Nephron (organoid): ENCODE results near the gene SRGAP3.
A peak's percentile ranks its signal among the peaks of the same experiment; 100 is the strongest.

Experiments
- H3K27ac Mint-ChIP-seq, 3 experiments: 2 replicates each; pipeline ENCODE4 v1.8.0; 2020; ENCODE audit warnings: mixed read lengths in 3 of 3, mild to moderate bottlenecking in 2 of 3, moderate library complexity in 1 of 3
- H3K27me3 Mint-ChIP-seq: 2 replicates; pipeline ENCODE4 v1.8.0; 2021; ENCODE audit warnings: low read depth, mild to moderate bottlenecking, moderate library complexity, mixed read lengths
- H3K36me3 Mint-ChIP-seq: 2 replicates; pipeline ENCODE4 v1.8.0; 2020; ENCODE audit warnings: low read depth, mixed read lengths
- H3K4me1 Mint-ChIP-seq: 2 replicates; pipeline ENCODE4 v1.8.0; 2020; ENCODE audit warnings: mixed read lengths
- H3K4me3 Mint-ChIP-seq, 3 experiments: 2 replicates each; pipeline ENCODE4 v1.8.0; 2020; ENCODE audit warnings: mild to moderate bottlenecking in 3 of 3, mixed read lengths in 3 of 3, moderate library complexity in 2 of 3
- H3K9me3 Mint-ChIP-seq: 2 replicates; pipeline ENCODE4 v1.8.0; 2020; ENCODE audit warnings: mixed read lengths
- CTCF ChIP-seq, 3 experiments: fragments of 200-600 bp; sonication (generic); IDR thresholded peaks; one replicate each; pipeline ENCODE4 v1.5.0; 2021; ENCODE audit warnings: antibody characterized with exemption in 3 of 3; ENCODE audit not compliant: unreplicated experiment in 3 of 3

Gene SRGAP3

GRCh38 chr3:9022305-9023225, 226.9 kb downstream of the SRGAP3 start:
- H3K9me3 Mint-ChIP-seq: no peaks in the 10 kb centered on the region
- H3K4me3 Mint-ChIP-seq: peak overlapping the region in 1 of 3 experiments; percentile 5
- no peak for TF ChIP-seq CTCF (IDR thresholded peaks at IDR 0.05; ENCODE audit: unreplicated experiment in 3 of 3)
- H3K27ac Mint-ChIP-seq: peak overlapping the region; percentile 36 to 59 (median 52)
- peaks cover 41% of the 10 kb centered on the region for H3K36me3 Mint-ChIP-seq
- H3K4me1 Mint-ChIP-seq: peaks cover 77% of the 10 kb centered on the region
- no peaks in the 10 kb centered on the region for H3K27me3 Mint-ChIP-seq

GRCh38 chr3:9021271-9022009, 228.0 kb downstream of the SRGAP3 start:
- Mint-ChIP-seq H3K27ac (peak overlapping the region; percentile 82 to 96 (median 88)), H3K36me3 (peaks cover 41% of the 10 kb centered on the region), H3K4me3 (peak overlapping the region in 1 of 3 experiments; percentile 54)

GRCh38 chr3:9020426-9020825, 229.0 kb downstream of the SRGAP3 start:
- H3K27ac Mint-ChIP-seq: peak overlapping the region; percentile 52 to 88 (median 82)

More at GRCh38 chr3:9021271-9022009, 228.0 kb downstream of the SRGAP3 start:
- Mint-ChIP-seq H3K27me3 (no peaks in the 10 kb centered on the region), H3K9me3 (no peaks in the 10 kb centered on the region), H3K4me1 (peaks cover 68% of the 10 kb centered on the region)
- TF ChIP-seq CTCF (IDR thresholded peaks at IDR 0.05; ENCODE audit: unreplicated experiment in 3 of 3): no peak

GRCh38 chr3:9019259-9019961, 230.0 kb downstream of the SRGAP3 start:
- Mint-ChIP-seq H3K9me3 (no peaks in the 10 kb centered on the region), H3K27ac (peak overlapping the region; percentile 9 to 63 (median 48)), H3K4me3 (no peak overlapping the region), H3K36me3 (peaks cover 40% of the 10 kb centered on the region), H3K4me1 (peaks cover 51% of the 10 kb centered on the region), H3K27me3 (no peaks in the 10 kb centered on the region)
- no peak for TF ChIP-seq CTCF (IDR thresholded peaks at IDR 0.05; ENCODE audit: unreplicated experiment in 3 of 3)

More at GRCh38 chr3:9020426-9020825, 229.0 kb downstream of the SRGAP3 start:
- peak overlapping the region in 1 of 3 experiments; percentile 6 for H3K4me3 Mint-ChIP-seq
- H3K36me3 Mint-ChIP-seq: peaks cover 45% of the 10 kb centered on the region
- H3K4me1 Mint-ChIP-seq: peaks cover 59% of the 10 kb centered on the region
- no peaks in the 10 kb centered on the region for H3K9me3 Mint-ChIP-seq
- no peak for TF ChIP-seq CTCF (IDR thresholded peaks at IDR 0.05; ENCODE audit: unreplicated experiment in 3 of 3)
- no peaks in the 10 kb centered on the region for H3K27me3 Mint-ChIP-seq

GRCh38 chr3:9015250-9015649, 234.2 kb downstream of the SRGAP3 start:
- Mint-ChIP-seq H3K4me1 (peaks cover 24% of the 10 kb centered on the region), H3K27ac (no peak overlapping the region), H3K27me3 (no peaks in the 10 kb centered on the region), H3K9me3 (no peaks in the 10 kb centered on the region), H3K36me3 (peaks cover 47% of the 10 kb centered on the region), H3K4me3 (no peak overlapping the region)
- TF ChIP-seq CTCF (IDR thresholded peaks at IDR 0.05; ENCODE audit: unreplicated experiment in 3 of 3): no peak
